HG03039 (cell line): ENCODE results near the gene PTGFR.

Experiments used
- ATAC-seq: cut with Tn5 transposase; IDR thresholded peaks from one replicate; pipeline ENCODE4 v1.9.1; 2021; ENCODE audit warnings: mild to moderate bottlenecking, moderate library complexity; ENCODE audit not compliant: unreplicated experiment

Gene PTGFR

DNA sequence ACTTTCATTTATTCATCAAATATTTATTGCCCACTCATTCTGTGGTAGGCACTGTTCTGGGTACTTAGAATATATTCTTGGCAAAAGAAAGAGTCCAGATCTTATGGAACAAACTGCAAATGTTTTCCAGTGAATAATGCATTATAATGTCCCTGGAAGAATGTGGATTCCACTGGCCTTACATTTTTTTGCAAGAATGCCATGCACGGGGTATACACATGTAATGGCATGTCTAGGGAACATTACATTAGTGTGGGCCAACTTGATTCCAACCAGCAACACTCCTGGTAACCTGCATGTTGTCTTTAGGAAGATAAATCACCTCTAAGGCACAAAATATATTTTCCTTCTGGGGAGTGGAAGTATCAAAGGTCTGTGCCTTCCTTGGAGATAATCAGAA lies 96.4 kb downstream of the PTGFR start:
- ATAC-seq, result no peak
